HEK293T (cell line): ENCODE results near the gene TBX3.

Experiments used
- CTCF ChIA-PET: fragments of 350-600 bp; formaldehyde crosslinking; extraction: SDS; loops from one replicate; lab custom pipeline; 2021; ENCODE audit warnings: antibody characterized with exemption, inconsistent platforms; lab: Yijun Ruan, JAX
- POLR2A ChIA-PET: fragments of 350-600 bp; formaldehyde crosslinking; extraction: SDS; loops from one replicate; lab custom pipeline; 2020; ENCODE audit warnings: antibody characterized with exemption, inconsistent platforms; lab: Yijun Ruan, JAX
- DNase-seq: peaks from one replicate; pipeline ENCODE4 v3.0.0; 2012; ENCODE audit warnings: mixed read lengths; ENCODE audit errors: extremely low spot score
- ARNT ChIP-seq: fragments of 450-650 bp; IDR thresholded peaks from 2 replicates; pipeline ENCODE4 v1.6.1; 2017; ENCODE audit warnings: mild to moderate bottlenecking
- BHLHE40 ChIP-seq: fragments of 450-650 bp; IDR thresholded peaks from 2 replicates; pipeline ENCODE4 v1.6.1; 2016; ENCODE audit warnings: mild to moderate bottlenecking, moderate library complexity, borderline replicate concordance
- CTBP1 ChIP-seq: fragments of 450-650 bp; IDR thresholded peaks from 2 replicates; pipeline ENCODE4 v1.6.1; 2016; ENCODE audit warnings: borderline replicate concordance
- ELF4 ChIP-seq: fragments of 450-650 bp; IDR thresholded peaks from 2 replicates; pipeline ENCODE4 v1.6.1; 2017; ENCODE audit warnings: antibody characterized with exemption
- FOXA1 ChIP-seq: fragments of 450-650 bp; IDR thresholded peaks from 2 replicates; pipeline ENCODE4 v1.6.1; 2016; ENCODE audit warnings: mild to moderate bottlenecking
- FOXK2 ChIP-seq: fragments of 450-650 bp; IDR thresholded peaks from 2 replicates; pipeline ENCODE4 v1.6.1; 2016; ENCODE audit warnings: mild to moderate bottlenecking
- FOXM1 ChIP-seq: fragments of 450-650 bp; IDR thresholded peaks from 2 replicates; pipeline ENCODE4 v1.6.1; 2017; ENCODE audit warnings: mild to moderate bottlenecking, borderline replicate concordance
- HDGF ChIP-seq: fragments of 450-650 bp; IDR thresholded peaks from 2 replicates; pipeline ENCODE4 v1.6.1; 2017; ENCODE audit warnings: antibody characterized with exemption, borderline replicate concordance
- L3MBTL2 ChIP-seq: fragments of 450-650 bp; conservative IDR thresholded peaks from 2 replicates; pipeline ENCODE4 v1.6.1; 2016; ENCODE audit warnings: mild to moderate bottlenecking
- LEF1 ChIP-seq: fragments of 450-650 bp; IDR thresholded peaks from 2 replicates; pipeline ENCODE4 v1.6.1; 2017; ENCODE audit warnings: mild to moderate bottlenecking, borderline replicate concordance
- NFRKB ChIP-seq: fragments of 450-650 bp; IDR thresholded peaks from 2 replicates; pipeline ENCODE4 v1.6.1; 2016; ENCODE audit warnings: mild to moderate bottlenecking, moderate library complexity
- SP1 ChIP-seq: fragments of 450-650 bp; IDR thresholded peaks from 2 replicates; pipeline ENCODE4 v1.6.1; 2017
- SUZ12 ChIP-seq: fragments of 450-650 bp; IDR thresholded peaks from 2 replicates; pipeline ENCODE4 v1.6.1; 2016; ENCODE audit warnings: mild to moderate bottlenecking
- TARDBP ChIP-seq: fragments of 450-650 bp; IDR thresholded peaks from 2 replicates; pipeline ENCODE4 v1.6.1; 2016
- ZNF384 ChIP-seq: fragments of 450-650 bp; IDR thresholded peaks from 2 replicates; pipeline ENCODE4 v1.6.1; 2016
- TF ChIP-seq, protein P1 (sequence below): fragments of 450-650 bp; IDR thresholded peaks from 2 replicates; pipeline ENCODE4 v1.6.1; 2016

The TBX3 gene

DNA sequence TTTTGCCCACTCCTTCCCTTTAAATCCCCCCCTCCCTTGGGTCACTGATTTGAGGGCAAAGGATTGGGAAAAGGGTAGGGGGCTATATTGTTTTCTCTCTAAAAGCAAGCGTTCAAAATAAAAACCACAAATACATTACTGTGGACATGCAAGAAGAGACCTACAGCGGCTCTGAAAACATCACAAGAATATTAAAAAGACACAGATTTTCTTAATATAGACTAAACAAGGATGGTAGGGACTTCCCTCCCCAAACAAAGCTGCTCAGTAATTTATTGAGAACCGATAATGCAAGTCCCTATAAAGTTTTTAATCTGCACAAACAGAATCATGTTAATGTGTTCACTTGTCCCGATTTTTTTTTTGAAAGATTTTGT, 12.9 kb downstream of the TBX3 start:
- ChIA-PET POLR2A (interaction anchor here (0.6 to 8.8 kb wide), 2 partner anchors 13 to 247 kb away, joined by 3 to 62 read pairs; partner anchors contain the start of gene TBX3), CTCF (interaction anchor here (0.7 kb wide), 1 partner anchor 285 kb away, joined by 5 read pairs; no protein-coding TSS in a partner anchor)
- no peak for TF ChIP-seq TARDBP
- TF ChIP-seq SUZ12: no peak
- no peak for TF ChIP-seq SP1
- TF ChIP-seq ZNF384: no peak
- DNase-seq: no peak

DNA sequence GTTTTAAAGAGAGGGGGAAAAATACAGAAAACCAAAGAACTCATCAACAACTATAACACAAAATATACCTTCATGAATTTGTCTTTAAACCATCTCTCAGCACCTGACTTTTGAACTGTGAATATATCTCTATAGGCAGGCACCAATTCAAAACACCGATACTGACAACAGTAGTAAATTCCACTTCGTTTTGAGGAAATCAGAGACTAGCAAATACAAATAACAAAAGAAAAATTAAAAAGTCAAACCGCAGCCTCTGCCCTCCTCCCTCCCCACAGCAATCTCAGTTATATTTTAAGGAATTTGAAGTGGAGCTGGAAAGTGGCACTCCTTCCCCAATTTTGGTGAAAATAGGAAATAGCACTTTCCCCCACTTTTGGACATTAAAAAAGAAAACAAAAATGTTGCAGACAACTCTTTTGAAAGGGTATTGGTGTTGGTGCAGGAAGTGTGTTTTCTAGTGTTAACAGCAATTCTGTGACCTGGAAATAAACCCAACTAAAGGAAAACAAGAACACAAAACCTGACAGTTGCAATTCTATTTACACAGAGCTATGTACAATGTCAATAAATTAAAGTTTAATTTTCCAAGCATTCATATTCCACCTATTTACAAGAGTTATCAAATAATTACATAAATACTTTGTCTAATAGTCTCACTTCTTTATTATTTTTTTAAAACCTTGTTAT, 13.5 kb downstream of the TBX3 start:
- DNase-seq: no peak
- TF ChIP-seq TARDBP: no peak
- TF ChIP-seq FOXK2: no peak
- no peak for TF ChIP-seq ZNF384
- no peak for TF ChIP-seq HDGF
- no peak for TF ChIP-seq ARNT
- TF ChIP-seq CTBP1: no peak
- TF ChIP-seq FOXA1: no peak
- no peak for TF ChIP-seq SP1
- TF ChIP-seq LEF1: no peak
- ChIA-PET POLR2A (interaction anchor here (0.6 to 8.8 kb wide), 2 partner anchors 13 to 248 kb away, joined by 3 to 62 read pairs; partner anchors contain the start of gene TBX3), CTCF (interaction anchor here (0.7 kb wide), 1 partner anchor 285 kb away, joined by 5 read pairs; no protein-coding TSS in a partner anchor)

DNA sequence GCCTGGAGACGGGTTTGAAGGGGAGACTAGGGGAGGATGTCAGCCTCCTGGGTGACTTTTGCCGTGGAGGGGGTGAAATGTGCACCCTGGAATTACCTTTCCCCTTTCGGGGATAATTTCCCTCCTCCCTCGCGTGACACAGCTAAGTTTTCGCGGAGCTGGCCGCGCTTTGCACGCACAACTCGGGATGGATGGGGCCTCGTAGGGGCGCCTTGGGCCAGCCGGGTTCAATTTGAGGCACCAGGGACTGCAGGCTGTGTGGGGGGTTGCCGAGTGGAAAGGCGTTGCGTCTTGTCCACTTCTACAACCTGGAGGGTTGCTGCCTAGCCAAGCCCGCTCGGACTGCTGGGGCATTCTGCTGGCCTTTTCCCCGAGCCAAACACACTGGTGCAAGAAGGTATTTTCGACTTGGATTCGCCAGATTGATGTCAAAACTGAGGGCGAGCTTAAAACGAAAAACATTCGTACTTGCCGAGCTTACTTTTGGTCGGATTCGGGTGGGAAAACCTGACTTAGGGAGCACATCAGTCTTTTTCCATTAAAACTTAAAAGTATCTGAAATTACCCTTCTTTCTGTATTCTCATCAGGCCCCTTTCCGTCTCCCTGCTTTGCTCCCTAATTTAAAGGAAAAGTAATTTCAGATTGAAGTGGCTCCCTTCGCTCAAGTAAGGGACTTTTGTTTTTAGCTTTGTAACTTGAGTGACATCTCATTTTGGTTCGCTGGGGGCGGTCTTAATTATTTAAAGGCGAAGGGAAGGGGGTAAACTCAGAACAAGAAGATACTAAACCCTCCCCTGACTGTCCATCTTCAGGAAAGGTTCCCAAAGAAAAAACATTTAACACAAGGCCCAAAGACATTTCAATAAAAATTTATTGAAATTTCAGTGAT, 14.3 kb downstream of the TBX3 start:
- no peak for DNase-seq
- POLR2A ChIA-PET: interaction anchor here (0.8 to 8.8 kb wide), 3 partner anchors 10 to 14 kb away, joined by 3 to 62 read pairs (median 3); partner anchors contain the start of gene TBX3
- CTCF ChIA-PET: interaction anchor here (1.4 kb wide), 1 partner anchor 15 kb away, joined by 10 read pairs; the partner anchor contains the start of gene TBX3
- TF ChIP-seq TARDBP: no peak
- no peak for TF ChIP-seq SP1
- TF ChIP-seq ARNT: peak; percentile 95
- 0 out of 2 replicates have a peak, but pooled peaks have one; percentile 1 for TF ChIP-seq L3MBTL2
- TF ChIP-seq, protein P1, sequence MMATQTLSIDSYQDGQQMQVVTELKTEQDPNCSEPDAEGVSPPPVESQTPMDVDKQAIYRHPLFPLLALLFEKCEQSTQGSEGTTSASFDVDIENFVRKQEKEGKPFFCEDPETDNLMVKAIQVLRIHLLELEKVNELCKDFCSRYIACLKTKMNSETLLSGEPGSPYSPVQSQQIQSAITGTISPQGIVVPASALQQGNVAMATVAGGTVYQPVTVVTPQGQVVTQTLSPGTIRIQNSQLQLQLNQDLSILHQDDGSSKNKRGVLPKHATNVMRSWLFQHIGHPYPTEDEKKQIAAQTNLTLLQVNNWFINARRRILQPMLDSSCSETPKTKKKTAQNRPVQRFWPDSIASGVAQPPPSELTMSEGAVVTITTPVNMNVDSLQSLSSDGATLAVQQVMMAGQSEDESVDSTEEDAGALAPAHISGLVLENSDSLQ: peak; percentile 94
- TF ChIP-seq SUZ12: no peak

GRCh38 chr12:114668886-114669288, 15.1 kb downstream of the TBX3 start:
- ChIA-PET POLR2A (interaction anchor here (0.7 to 8.8 kb wide), 4 partner anchors 10 to 15 kb away, joined by 3 to 62 read pairs (median 3); partner anchors contain the start of gene TBX3), CTCF (interaction anchor here (0.6 to 1.4 kb wide), 3 partner anchors 11 to 782 kb away, joined by 6 to 10 read pairs (median 6); partner anchors contain the start of gene TBX3)
- TF ChIP-seq BHLHE40 (no peak), ZNF384 (no peak), CTBP1 (no peak), L3MBTL2 (peak; percentile 47)
- DNase-seq: no peak

GRCh38 chr12:114668151-114668885, 15.7 kb downstream of the TBX3 start:
- POLR2A ChIA-PET: interaction anchor here (0.7 to 8.8 kb wide), 3 partner anchors 13 to 15 kb away, joined by 3 to 62 read pairs (median 3); partner anchors contain the start of gene TBX3

DNA sequence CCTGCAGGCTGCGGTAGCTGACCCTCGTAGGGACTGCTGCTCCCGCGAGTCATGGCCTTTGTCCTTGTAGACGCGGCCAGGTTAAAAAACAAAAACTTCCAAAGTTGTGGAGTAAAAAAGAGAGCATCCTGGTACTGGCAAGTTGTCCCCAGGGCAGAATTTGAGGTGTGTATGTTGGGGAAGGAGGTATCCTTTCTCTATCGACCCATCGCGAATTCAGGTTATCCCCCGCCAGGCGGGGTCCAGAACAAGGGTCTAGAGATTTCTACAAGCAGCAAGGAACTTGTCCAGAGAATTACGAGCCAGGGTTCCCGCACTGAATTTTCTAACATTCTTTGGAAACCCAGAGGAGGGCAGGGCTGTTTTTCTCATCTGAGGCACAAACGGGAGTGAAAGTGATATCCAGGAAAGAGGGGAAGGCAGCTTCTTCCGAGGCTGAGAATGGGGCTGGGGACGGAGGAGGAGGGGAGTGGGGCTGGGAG, 16.3 kb downstream of the TBX3 start:
- TF ChIP-seq LEF1 (no peak), TARDBP (no peak), NFRKB (no peak), FOXA1 (no peak), SP1 (no peak), ZNF384 (no peak), ARNT (no peak), CTBP1 (no peak), SUZ12 (no peak), HDGF (no peak), BHLHE40 (no peak), ELF4 (no peak), FOXK2 (no peak), FOXM1 (no peak), L3MBTL2 (no peak)
- TF ChIP-seq, protein P1: no peak
- POLR2A ChIA-PET: no interaction called here
- DNase-seq: no peak
- CTCF ChIA-PET: interaction anchor here (1.1 to 1.2 kb wide), 2 partner anchors 10 to 558 kb away, joined by 3 to 6 read pairs; no protein-coding TSS in a partner anchor

More at GRCh38 chr12:114668151-114668885, 15.7 kb downstream of the TBX3 start:
- TF ChIP-seq CTBP1: no peak
- peak; percentile 89 for TF ChIP-seq ZNF384
- TF ChIP-seq BHLHE40: no peak
- TF ChIP-seq SUZ12: no peak
- TF ChIP-seq HDGF: no peak
- TF ChIP-seq FOXA1: no peak
- no peak for TF ChIP-seq L3MBTL2
- peak; percentile 78 for DNase-seq
- CTCF ChIA-PET: interaction anchor here (0.6 to 1.4 kb wide), 4 partner anchors 11 to 783 kb away, joined by 3 to 10 read pairs (median 6); partner anchors contain the start of gene TBX3
